PC-9 (cell line): ENCODE results near the gene RAPGEF1. TPM values are rescaled to one million over a fixed set of nuclear protein-coding genes. Genes with fewer than 3 reads are reported as not detected.

Source experiments
- BruUV-seq: library from RNA; stranded (reverse); fragments of 400-500 nt; replicated peaks from 2 replicates; lab custom pipeline; 2021; lab: Mats Ljungman, UMichigan
- CTCF ChIA-PET: fragments of 300-600 bp; sonication (Branson Sonifier 250); formaldehyde crosslinking; loops from one replicate; lab custom pipeline; 2022; ENCODE audit warnings: antibody characterized with exemption; lab: Charles Lee
- POLR2A ChIA-PET: fragments of 300-600 bp; sonication (Branson Sonifier 250); formaldehyde crosslinking; loops from one replicate; lab custom pipeline; 2022; ENCODE audit warnings: antibody characterized with exemption; ENCODE audit not compliant: unreplicated experiment; lab: Charles Lee
- DNase-seq, 2 experiments: peaks; one replicate each; pipeline versions ENCODE4 v3.0.0 to v3.0.0-alpha.2; 2015 to 2022; ENCODE audit warnings: mixed read lengths in 1 of 2
- H2AFZ ChIP-seq: fragments of 200-600 bp; sonication (generic); 2 replicates; pipeline ENCODE4 v1.8.1; 2017; ENCODE audit warnings: antibody characterized with exemption
- H3F3A ChIP-seq: fragments of 200-600 bp; sonication (generic); 2 replicates; pipeline ENCODE4 v1.8.1; 2017; ENCODE audit warnings: antibody characterized with exemption, mild to moderate bottlenecking, low read depth; ENCODE audit not compliant: insufficient read depth
- H3K27ac ChIP-seq: fragments of 200-600 bp; sonication (generic); 2 replicates; pipeline ENCODE4 v1.6.1; 2016; ENCODE audit warnings: mixed run types
- H3K27me3 ChIP-seq: fragments of 200-600 bp; sonication (generic); 2 replicates; pipeline ENCODE4 v1.6.1; 2016; ENCODE audit warnings: low read depth, mixed run types; ENCODE audit not compliant: insufficient read depth
- H3K36me3 ChIP-seq: fragments of 200-600 bp; sonication (generic); 2 replicates; pipeline ENCODE4 v1.6.1; 2016; ENCODE audit warnings: low read depth, mixed run types
- H3K4me1 ChIP-seq: fragments of 200-600 bp; sonication (generic); replicated peaks from 2 replicates; pipeline ENCODE4 v1.6.1; 2016; ENCODE audit warnings: mixed run types; ENCODE audit not compliant: insufficient read depth
- H3K4me2 ChIP-seq: fragments of 200-600 bp; sonication (generic); 2 replicates; pipeline ENCODE4 v1.6.1; 2017; ENCODE audit warnings: mixed run types
- H3K4me3 ChIP-seq: fragments of 200-600 bp; sonication (generic); 2 replicates; pipeline ENCODE4 v1.6.1; 2016; ENCODE audit warnings: mixed run types
- H3K79me2 ChIP-seq: fragments of 200-600 bp; sonication (generic); 2 replicates; pipeline ENCODE4 v1.6.1; 2017; ENCODE audit warnings: low read depth, mixed run types
- H3K9me2 ChIP-seq: fragments of 200-600 bp; sonication (generic); 2 replicates; pipeline ENCODE4 v1.8.1; 2017; ENCODE audit warnings: mild to moderate bottlenecking; ENCODE audit not compliant: insufficient read depth
- H3K9me3 ChIP-seq: fragments of 200-600 bp; sonication (generic); 2 replicates; pipeline ENCODE4 v1.8.1; 2016; ENCODE audit warnings: low read depth; ENCODE audit not compliant: insufficient read depth
- H4K20me1 ChIP-seq: fragments of 200-600 bp; sonication (generic); 2 replicates; pipeline ENCODE4 v1.8.1; 2017; ENCODE audit not compliant: insufficient read depth
- EZH2 ChIP-seq: fragments of 200-600 bp; sonication (generic); IDR thresholded peaks from 2 replicates; pipeline ENCODE4 v1.8.0; 2017; ENCODE audit warnings: antibody characterized with exemption, low read depth
- intact Hi-C: fragments of 100-400 bp; cut with micrococcal nuclease; formaldehyde crosslinking; loops from one replicate; pipeline ENCODE4 v1.10.0; 2022; ENCODE audit not compliant: unreplicated experiment
- total RNA-seq: library from RNA; stranded (reverse); gene quantifications from 2 replicates; pipeline ENCODE4 v1.2.3, GENCODE V29; 2021
- TF ChIP-seq, protein P1 (sequence below): fragments of 200-600 bp; sonication (generic); conservative IDR thresholded peaks from 2 replicates; pipeline ENCODE4 v1.6.1; 2017; ENCODE audit warnings: mixed run types, antibody characterized with exemption, mild to moderate bottlenecking, moderate library complexity

The RAPGEF1 gene
- total RNA-seq, 1 experiment from 2014 or later: 66.5 TPM

GRCh38 chr9:131776036-131776435 is 36.2 kb upstream of the RAPGEF1 start:
- intact Hi-C loops: no loop called here
- Histone ChIP-seq H3K4me3 (no peak overlapping the region), H3K9me3 (no peaks in the 10 kb centered on the region), H3K79me2 (no peaks in the 10 kb centered on the region), H3K9me2 (no peaks in the 10 kb centered on the region), H3K4me1 (no peaks in the 10 kb centered on the region), H3K27me3 (peaks cover 54% of the 10 kb centered on the region), H4K20me1 (no peaks in the 10 kb centered on the region; the same call in 1 of the 2 replicates), H3K36me3 (no peaks in the 10 kb centered on the region), H3K27ac (no peak overlapping the region), H2AFZ (no peak overlapping the region), H3F3A (no peaks in the 10 kb centered on the region), H3K4me2 (no peak overlapping the region)
- ChIA-PET CTCF (no interaction called here), POLR2A (no interaction called here)
- TF ChIP-seq EZH2: no peak
- TF ChIP-seq, protein P1, sequence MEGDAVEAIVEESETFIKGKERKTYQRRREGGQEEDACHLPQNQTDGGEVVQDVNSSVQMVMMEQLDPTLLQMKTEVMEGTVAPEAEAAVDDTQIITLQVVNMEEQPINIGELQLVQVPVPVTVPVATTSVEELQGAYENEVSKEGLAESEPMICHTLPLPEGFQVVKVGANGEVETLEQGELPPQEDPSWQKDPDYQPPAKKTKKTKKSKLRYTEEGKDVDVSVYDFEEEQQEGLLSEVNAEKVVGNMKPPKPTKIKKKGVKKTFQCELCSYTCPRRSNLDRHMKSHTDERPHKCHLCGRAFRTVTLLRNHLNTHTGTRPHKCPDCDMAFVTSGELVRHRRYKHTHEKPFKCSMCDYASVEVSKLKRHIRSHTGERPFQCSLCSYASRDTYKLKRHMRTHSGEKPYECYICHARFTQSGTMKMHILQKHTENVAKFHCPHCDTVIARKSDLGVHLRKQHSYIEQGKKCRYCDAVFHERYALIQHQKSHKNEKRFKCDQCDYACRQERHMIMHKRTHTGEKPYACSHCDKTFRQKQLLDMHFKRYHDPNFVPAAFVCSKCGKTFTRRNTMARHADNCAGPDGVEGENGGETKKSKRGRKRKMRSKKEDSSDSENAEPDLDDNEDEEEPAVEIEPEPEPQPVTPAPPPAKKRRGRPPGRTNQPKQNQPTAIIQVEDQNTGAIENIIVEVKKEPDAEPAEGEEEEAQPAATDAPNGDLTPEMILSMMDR: no peak
- BruUV-seq: no TSS peak
- DNase-seq: no peak

DNA sequence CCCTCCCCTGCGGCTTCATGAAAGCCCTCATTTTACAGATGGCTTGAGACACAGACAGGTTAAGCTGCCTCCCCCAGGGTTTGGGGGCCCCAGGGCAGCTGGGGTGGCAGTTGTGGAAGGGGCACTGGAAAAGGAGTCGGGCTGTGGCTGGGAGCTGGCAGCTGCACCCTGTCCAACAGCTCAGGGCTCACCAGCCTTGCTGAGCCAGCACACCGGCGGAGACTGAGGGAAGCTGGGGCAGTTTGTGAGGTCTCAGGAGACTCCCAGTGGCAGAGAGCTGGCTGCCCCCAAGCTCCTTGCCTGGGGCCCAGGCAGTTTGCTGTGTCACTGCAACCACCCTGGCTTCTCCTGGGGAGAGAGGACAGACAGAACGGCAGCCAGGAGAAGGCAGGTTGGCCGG is 34.8 kb upstream of the RAPGEF1 start:
- no peaks in the 10 kb centered on the region for H3K4me1 ChIP-seq
- no peaks in the 10 kb centered on the region for H3K79me2 ChIP-seq
- H3K9me2 ChIP-seq: no peaks in the 10 kb centered on the region
- no peaks in the 10 kb centered on the region for H3K36me3 ChIP-seq
- TF ChIP-seq, protein P1: no peak
- TF ChIP-seq EZH2: no peak
- H4K20me1 ChIP-seq: no peaks in the 10 kb centered on the region
- no peak overlapping the region for H3K4me3 ChIP-seq
- CTCF ChIA-PET: no interaction called here
- intact Hi-C loops: no loop called here
- H3K27me3 ChIP-seq: peaks cover 53% of the 10 kb centered on the region
- H2AFZ ChIP-seq: no peak overlapping the region
- no peaks in the 10 kb centered on the region for H3F3A ChIP-seq
- no peak overlapping the region for H3K4me2 ChIP-seq
- no peak overlapping the region for H3K27ac ChIP-seq
- no TSS peak for BruUV-seq
- H3K9me3 ChIP-seq: no peaks in the 10 kb centered on the region
- DNase-seq: no peak
- POLR2A ChIA-PET: interaction anchor here (0.7 kb wide), 1 partner anchor 474 kb away, joined by 3 read pairs; no protein-coding TSS in a partner anchor

DNA sequence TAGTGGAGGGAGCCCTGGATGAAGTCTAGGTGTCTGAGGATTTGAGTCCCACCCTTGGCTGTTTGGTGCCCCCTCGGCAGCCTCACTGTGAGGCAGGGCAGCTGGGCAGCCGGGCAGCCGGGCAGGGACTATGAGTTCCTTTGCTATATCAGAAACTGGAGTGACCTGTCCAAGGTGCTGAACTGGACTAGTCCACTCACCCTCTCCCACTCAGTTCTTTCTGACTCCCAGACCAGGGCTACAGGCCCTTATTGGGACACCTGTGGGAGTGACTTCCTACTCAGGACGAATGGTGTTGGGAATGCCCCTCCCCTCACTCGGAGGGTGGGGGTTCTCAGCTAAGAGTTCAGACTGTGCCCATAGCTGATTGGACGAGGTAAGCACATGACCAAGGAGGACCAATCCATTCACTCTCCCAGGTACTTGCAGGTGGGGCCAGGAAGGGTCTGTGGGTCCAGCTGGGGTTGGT is 34.1 kb upstream of the RAPGEF1 start:
- Histone ChIP-seq H3K9me2 (no peaks in the 10 kb centered on the region), H3K27ac (no peak overlapping the region), H4K20me1 (no peaks in the 10 kb centered on the region), H3K79me2 (no peaks in the 10 kb centered on the region), H3K9me3 (no peaks in the 10 kb centered on the region), H3K4me2 (no peak overlapping the region), H3K36me3 (no peaks in the 10 kb centered on the region), H3K4me3 (no peak overlapping the region), H2AFZ (no peak overlapping the region), H3K27me3 (peaks cover 47% of the 10 kb centered on the region), H3K4me1 (no peaks in the 10 kb centered on the region), H3F3A (no peaks in the 10 kb centered on the region)
- BruUV-seq: no TSS peak
- peak in 1 of 2 experiments; percentile 49 for DNase-seq
- CTCF ChIA-PET: no interaction called here
- POLR2A ChIA-PET: no interaction called here
- TF ChIP-seq EZH2: no peak
- TF ChIP-seq, protein P1: no peak
- intact Hi-C loops: no loop called here
